ENCODE results near the gene ILDR1. TPM values are rescaled to one million over a fixed set of nuclear protein-coding genes. Genes with fewer than 3 reads are reported as not detected.

ILDR1 gene
- total RNA-seq, 1 donor from 2014 or later = 6.9 TPM

DNA sequence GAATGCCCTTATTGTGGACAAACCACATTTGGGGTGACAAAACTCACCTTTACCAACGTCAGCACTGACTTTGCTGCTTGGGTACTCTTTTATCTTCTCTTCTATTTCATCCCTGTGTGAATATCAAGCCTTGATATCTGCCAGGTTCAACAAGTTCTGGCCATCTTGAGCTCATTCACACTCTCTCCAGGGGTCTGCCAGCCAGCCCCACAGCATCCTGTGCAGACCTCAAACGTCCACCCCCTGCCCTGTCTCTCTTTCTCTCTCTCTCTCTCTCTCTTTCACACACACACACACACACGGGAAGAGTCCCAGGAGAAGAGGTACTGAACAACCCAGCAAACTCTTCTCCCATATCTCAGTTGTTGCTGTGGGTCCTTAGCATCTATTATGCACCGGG, 10.7 kb downstream of the ILDR1 start:
- DNase-seq (no peak), ATAC-seq (no peak)
- Histone ChIP-seq H3K27ac (no peak overlapping the region), H3K9me3 (no peaks in the 10 kb centered on the region), H3K4me1 (no peaks in the 10 kb centered on the region), H3K4me3 (no peak overlapping the region), H3K36me3 (no peaks in the 10 kb centered on the region), H3K27me3 (no peaks in the 10 kb centered on the region)
- intact Hi-C loops (cut with DNase I) = no loop called here
- TF ChIP-seq, protein P1, sequence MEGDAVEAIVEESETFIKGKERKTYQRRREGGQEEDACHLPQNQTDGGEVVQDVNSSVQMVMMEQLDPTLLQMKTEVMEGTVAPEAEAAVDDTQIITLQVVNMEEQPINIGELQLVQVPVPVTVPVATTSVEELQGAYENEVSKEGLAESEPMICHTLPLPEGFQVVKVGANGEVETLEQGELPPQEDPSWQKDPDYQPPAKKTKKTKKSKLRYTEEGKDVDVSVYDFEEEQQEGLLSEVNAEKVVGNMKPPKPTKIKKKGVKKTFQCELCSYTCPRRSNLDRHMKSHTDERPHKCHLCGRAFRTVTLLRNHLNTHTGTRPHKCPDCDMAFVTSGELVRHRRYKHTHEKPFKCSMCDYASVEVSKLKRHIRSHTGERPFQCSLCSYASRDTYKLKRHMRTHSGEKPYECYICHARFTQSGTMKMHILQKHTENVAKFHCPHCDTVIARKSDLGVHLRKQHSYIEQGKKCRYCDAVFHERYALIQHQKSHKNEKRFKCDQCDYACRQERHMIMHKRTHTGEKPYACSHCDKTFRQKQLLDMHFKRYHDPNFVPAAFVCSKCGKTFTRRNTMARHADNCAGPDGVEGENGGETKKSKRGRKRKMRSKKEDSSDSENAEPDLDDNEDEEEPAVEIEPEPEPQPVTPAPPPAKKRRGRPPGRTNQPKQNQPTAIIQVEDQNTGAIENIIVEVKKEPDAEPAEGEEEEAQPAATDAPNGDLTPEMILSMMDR (IDR thresholded peaks at IDR 0.05) = no peak

DNA sequence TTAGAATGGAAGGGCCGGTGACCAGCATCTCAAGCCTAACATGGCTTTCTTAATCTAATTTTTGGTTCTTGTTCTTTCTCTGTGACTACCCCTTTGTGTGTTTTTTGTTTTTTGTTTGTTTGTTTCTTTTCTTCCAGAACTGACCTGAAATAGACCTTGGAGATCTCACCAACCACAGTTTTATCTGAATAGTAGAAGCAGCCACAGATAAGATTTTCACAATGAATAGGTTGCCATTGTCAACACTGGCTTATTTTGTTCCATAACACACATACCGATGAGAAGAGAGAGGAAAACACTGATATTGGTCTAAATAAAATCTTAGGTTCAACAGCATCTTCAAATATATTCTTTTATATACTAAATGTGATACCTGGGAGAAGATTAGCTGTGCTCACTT, 11.5 kb downstream of the ILDR1 start:
- H3K4me3 ChIP-seq = no peak overlapping the region
- no peaks in the 10 kb centered on the region for H3K4me1 ChIP-seq
- H3K27me3 ChIP-seq = no peaks in the 10 kb centered on the region
- DNase-seq (no peak), ATAC-seq (no peak)
- intact Hi-C loops (cut with DNase I) = no loop called here
- H3K27ac ChIP-seq = no peak overlapping the region
- TF ChIP-seq, protein P1 (IDR thresholded peaks at IDR 0.05) = no peak
- H3K36me3 ChIP-seq = no peaks in the 10 kb centered on the region
- no peaks in the 10 kb centered on the region for H3K9me3 ChIP-seq

DNA sequence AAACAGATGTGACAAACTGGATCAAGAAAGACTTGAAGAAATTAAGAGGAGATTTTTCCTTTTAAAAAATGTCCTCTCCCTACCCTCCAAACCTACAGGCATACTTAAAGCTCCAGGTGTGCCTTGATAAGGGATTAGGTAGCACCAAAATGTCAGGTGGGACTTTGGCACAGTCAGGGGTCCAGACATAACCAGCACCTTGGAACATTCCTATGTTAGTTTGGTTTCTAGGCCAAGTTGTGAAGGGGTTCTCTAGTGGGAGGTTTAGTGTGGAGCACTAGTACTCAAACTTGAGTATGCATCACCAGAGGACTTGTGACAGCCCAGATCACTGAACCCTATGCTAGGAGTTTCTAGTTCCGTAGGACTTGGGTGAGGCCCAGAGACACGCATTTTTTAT, 13.9 kb downstream of the ILDR1 start:
- no peak overlapping the region for H3K4me3 ChIP-seq
- TF ChIP-seq, protein P1 (IDR thresholded peaks at IDR 0.05) = no peak
- no peaks in the 10 kb centered on the region for H3K4me1 ChIP-seq
- no peaks in the 10 kb centered on the region for H3K36me3 ChIP-seq
- no peak overlapping the region for H3K27ac ChIP-seq
- intact Hi-C loops (cut with DNase I) = no loop called here
- DNase-seq (no peak), ATAC-seq (no peak)
- no peaks in the 10 kb centered on the region for H3K27me3 ChIP-seq
- no peaks in the 10 kb centered on the region for H3K9me3 ChIP-seq

DNA sequence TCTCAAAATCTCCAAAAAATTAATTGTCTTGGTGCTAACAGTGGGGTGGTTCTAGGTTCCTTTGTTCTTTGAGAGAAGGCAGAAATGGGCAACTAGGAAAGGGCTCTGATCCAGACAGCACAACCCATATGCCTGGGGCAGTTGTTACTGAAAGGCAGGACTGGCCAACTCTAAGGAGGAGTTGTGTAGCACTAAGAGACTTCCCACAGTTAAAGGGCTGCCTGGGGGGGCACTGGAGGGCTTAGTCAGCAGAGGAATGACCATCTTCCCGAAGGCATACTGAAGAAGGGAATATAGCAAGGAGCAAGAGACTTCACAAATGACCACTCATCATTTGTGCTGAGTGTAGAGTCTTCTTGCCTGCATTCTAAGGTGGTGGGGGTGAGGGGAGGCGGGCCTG, 15.8 kb downstream of the ILDR1 start:
- H3K27ac ChIP-seq = no peak overlapping the region
- ATAC-seq (no peak), DNase-seq (no peak)
- intact Hi-C loops (cut with DNase I) = no loop called here
- H3K36me3 ChIP-seq = no peaks in the 10 kb centered on the region
- no peaks in the 10 kb centered on the region for H3K4me1 ChIP-seq
- no peaks in the 10 kb centered on the region for H3K9me3 ChIP-seq
- TF ChIP-seq, protein P1 (IDR thresholded peaks at IDR 0.05) = no peak
- no peak overlapping the region for H3K4me3 ChIP-seq
- no peaks in the 10 kb centered on the region for H3K27me3 ChIP-seq

DNA sequence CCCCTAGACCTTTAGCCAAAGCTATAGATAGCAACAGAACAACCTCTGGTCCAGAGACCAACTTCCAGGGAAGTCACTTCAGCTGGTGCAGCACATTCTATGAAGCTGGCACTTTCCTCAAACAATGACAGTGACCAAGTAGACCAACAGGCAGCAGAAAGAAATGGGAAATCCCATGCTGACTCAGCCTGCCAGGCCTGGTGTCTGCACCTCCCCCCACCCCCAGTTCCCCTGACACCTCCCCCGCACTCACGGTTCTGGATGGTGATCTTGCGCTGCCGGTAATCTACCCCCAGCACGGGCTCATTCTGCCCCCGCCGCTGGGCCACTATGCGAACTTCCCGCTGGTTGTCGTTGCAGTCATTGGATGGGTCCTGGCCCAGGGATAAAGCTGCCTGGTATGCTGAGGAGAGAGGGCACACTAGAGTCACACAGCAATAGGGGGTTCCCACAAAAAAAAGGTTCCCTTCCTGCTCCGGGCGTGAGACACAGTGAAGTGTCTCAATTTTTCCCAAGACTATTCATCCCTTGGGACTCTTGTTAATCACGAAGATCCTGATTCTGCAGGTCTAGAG, 17.0 kb downstream of the ILDR1 start:
- no peaks in the 10 kb centered on the region for H3K36me3 ChIP-seq
- no peak overlapping the region for H3K27ac ChIP-seq
- TF ChIP-seq, protein P1 (IDR thresholded peaks at IDR 0.05) = no peak
- intact Hi-C loops (cut with DNase I) = no loop called here
- H3K4me1 ChIP-seq = no peaks in the 10 kb centered on the region
- H3K4me3 ChIP-seq = no peak overlapping the region
- DNase-seq = no peak
- ATAC-seq = no peak
- no peaks in the 10 kb centered on the region for H3K27me3 ChIP-seq
- no peaks in the 10 kb centered on the region for H3K9me3 ChIP-seq

DNA sequence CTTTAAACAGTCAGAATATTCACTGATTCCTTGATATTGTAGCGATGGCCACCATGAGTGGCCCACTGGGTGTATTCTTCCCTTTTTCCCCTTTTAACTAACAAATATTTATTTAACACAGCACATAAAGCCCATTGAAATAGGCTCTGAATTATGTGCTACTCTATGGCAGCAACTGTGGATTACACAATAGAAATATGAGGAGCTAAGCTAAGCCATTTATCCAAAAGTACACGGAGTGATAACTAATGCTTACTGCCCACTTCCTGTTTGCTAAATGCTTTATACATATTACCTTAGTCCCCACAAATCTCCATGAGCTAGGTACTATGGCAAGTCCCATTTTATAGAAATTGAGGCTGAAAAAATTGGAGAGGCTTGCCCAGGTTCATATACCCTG, 17.9 kb downstream of the ILDR1 start:
- DNase-seq (no peak), ATAC-seq (no peak)
- TF ChIP-seq, protein P1 (IDR thresholded peaks at IDR 0.05) = no peak
- Histone ChIP-seq H3K36me3 (no peaks in the 10 kb centered on the region), H3K27me3 (no peaks in the 10 kb centered on the region), H3K9me3 (no peaks in the 10 kb centered on the region), H3K4me3 (no peak overlapping the region), H3K4me1 (no peaks in the 10 kb centered on the region), H3K27ac (no peak overlapping the region)
- intact Hi-C loops (cut with DNase I) = no loop called here
